Progenitor cell of endocrine pancreas (in vitro differentiated cells): Measurements from ENCODE around the gene MUC6. TPM values are rescaled to one million over a fixed set of nuclear protein-coding genes. Genes with fewer than 3 reads are reported as not detected.
A peak's percentile ranks its signal among the peaks of the same experiment; 100 is the strongest.

Experiments
- DNase-seq: peaks from one replicate; pipeline ENCODE4 v3.0.0; 2021; ENCODE audit warnings: low spot score; ENCODE audit not compliant: unreplicated experiment
- H3K27ac Mint-ChIP-seq: 2 replicates; pipeline ENCODE4 v1.8.0; 2021; ENCODE audit warnings: mild to moderate bottlenecking, moderate library complexity, mixed read lengths
- H3K27me3 Mint-ChIP-seq: 2 replicates; pipeline ENCODE4 v1.8.0; 2021; ENCODE audit warnings: mixed read lengths
- H3K36me3 Mint-ChIP-seq: 2 replicates; pipeline ENCODE4 v1.8.0; 2022; ENCODE audit warnings: mixed read lengths; ENCODE audit not compliant: insufficient read depth
- H3K4me1 Mint-ChIP-seq: 2 replicates; pipeline ENCODE4 v1.8.0; 2021; ENCODE audit warnings: low read depth, mixed read lengths
- H3K4me3 Mint-ChIP-seq: 2 replicates; pipeline ENCODE4 v1.8.0; 2021; ENCODE audit warnings: low read depth, mild to moderate bottlenecking, moderate library complexity, mixed read lengths
- H3K9me3 Mint-ChIP-seq: 2 replicates; pipeline ENCODE4 v1.8.0; 2021; ENCODE audit warnings: low read depth, mixed read lengths
- CTCF ChIP-seq: fragments of 200-600 bp; sonication (generic); IDR thresholded peaks from one replicate; pipeline ENCODE4 v1.5.0; 2021; ENCODE audit warnings: antibody characterized with exemption, mild to moderate bottlenecking; ENCODE audit not compliant: unreplicated experiment
- total RNA-seq: library from RNA; stranded (reverse); gene quantifications from 2 replicates; pipeline ENCODE4 v1.2.1, GENCODE V29; 2021

Gene MUC6
- total RNA-seq, 1 donor from 2014 or later: 1.6 TPM

DNA sequence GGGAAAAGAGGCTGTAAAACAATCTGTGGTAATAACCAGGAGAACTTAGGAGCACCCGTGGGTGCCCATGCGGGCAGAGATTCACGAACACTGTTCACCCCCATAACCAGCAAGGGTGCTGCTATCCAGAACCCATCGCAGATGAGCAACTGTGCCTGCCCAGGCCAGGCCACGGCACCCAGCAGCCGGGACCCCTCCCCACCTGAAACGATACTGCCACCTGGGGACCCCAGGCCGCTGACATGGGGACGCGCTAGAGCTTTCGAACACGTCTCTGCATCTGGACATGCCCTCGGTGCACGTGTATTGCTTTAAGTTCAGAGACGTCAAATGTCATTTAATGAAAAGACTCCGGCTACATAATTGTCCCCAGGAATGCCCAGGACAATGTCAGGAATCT lies 23.9 kb upstream of the MUC6 start:
- H3K9me3 Mint-ChIP-seq: peaks cover 14% of the 10 kb centered on the region
- H3K36me3 Mint-ChIP-seq: no peaks in the 10 kb centered on the region
- H3K4me1 Mint-ChIP-seq: peaks cover 1% of the 10 kb centered on the region
- H3K27ac Mint-ChIP-seq: no peak overlapping the region
- H3K4me3 Mint-ChIP-seq: no peak overlapping the region
- H3K27me3 Mint-ChIP-seq: peaks cover 32% of the 10 kb centered on the region
- DNase-seq: no peak
- TF ChIP-seq CTCF: no peak

DNA sequence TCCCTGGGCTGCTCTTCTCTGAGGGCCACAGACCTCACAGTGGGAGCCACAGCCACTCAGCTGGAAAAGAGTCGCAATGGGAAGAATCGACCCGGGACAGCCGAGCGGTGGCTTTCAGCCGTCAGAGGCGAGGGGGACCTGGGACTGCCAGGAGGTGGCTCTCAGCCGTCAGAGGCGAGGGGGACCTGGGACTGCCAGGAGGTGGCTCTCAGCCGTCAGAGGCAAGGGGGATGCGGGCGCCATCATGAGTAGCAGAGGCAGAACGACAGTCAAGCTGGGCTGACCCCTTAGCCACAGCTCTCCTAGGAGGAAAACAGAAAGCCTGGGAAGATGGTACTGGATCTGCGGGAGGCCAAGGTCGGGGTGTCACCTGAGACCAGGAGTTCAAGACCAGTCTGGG lies 23.2 kb upstream of the MUC6 start:
- H3K27ac Mint-ChIP-seq: no peak overlapping the region

DNA sequence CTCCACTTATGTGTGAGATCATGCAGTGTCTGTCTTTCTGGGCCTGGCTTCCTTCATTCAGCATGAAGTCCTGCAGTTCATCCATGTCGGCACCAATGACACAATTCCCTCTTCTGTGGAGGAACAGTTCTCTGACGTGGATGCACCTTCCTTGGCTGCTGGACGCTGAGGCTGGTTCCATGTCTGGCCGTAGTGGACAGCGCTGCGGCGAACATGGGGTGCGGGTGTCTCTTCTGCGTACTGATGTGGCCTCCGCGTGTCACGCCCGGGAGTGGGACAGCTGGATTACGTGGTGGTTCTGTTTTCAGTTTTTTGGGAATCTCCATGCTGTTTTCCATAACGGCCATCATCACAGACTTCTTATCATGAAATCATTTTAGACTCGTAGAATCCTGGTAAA lies 21.3 kb upstream of the MUC6 start:
- peaks cover 20% of the 10 kb centered on the region for H3K27me3 Mint-ChIP-seq
- no peak for DNase-seq
- H3K36me3 Mint-ChIP-seq: no peaks in the 10 kb centered on the region
- TF ChIP-seq CTCF: no peak
- no peak overlapping the region for H3K4me3 Mint-ChIP-seq
- no peak overlapping the region for H3K27ac Mint-ChIP-seq
- peaks cover 1% of the 10 kb centered on the region for H3K4me1 Mint-ChIP-seq
- peaks cover 12% of the 10 kb centered on the region for H3K9me3 Mint-ChIP-seq

More for the DNA sequence above, 23.2 kb upstream of the MUC6 start:
- H3K9me3 Mint-ChIP-seq: peaks cover 14% of the 10 kb centered on the region
- peak; percentile 8 for DNase-seq
- no peak for TF ChIP-seq CTCF
- H3K36me3 Mint-ChIP-seq: no peaks in the 10 kb centered on the region
- peaks cover 1% of the 10 kb centered on the region for H3K4me1 Mint-ChIP-seq
- H3K27me3 Mint-ChIP-seq: peaks cover 32% of the 10 kb centered on the region
- H3K4me3 Mint-ChIP-seq: no peak overlapping the region

DNA sequence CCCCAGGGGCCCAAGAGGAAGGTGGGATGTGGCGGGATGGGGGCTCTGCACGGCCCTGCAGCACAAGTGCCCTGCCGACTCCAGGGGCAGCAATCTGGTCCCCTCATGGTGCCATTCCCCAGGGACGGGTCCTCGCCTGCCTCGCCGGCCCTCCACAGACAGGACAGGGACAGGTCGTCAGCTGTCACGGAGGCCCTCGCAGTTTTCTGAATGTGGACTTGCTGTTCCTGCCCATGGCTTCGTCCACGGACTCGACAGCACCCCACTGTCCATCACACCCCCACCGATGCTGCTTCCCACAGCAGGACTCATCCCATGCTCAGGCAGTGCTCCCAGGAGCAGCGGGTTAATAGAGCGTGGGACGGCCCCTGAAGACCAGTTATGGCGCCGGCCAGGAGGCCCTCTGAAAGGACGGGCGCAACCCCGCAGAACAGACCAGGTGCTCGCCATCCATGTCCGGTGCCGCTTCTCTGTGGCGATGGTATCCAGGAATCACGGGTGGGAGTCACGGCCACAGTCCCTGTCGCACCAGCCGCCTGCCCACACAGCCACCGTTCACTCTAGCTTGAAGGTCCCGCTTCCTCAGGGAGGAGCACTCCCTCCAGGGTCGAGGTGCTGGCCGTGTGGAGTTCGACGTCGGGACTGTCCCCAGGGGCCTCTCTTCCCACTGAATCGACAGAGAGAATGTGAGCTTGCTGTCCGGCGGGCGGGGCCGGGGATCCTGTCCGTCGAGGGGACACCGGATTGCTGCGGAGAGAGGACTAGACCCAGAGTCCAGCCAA lies 19.7 kb upstream of the MUC6 start:
- peak; percentile 7 for DNase-seq
- Mint-ChIP-seq H3K27ac (no peak overlapping the region), H3K36me3 (no peaks in the 10 kb centered on the region), H3K9me3 (no peaks in the 10 kb centered on the region), H3K4me3 (no peak overlapping the region), H3K27me3 (peaks cover 12% of the 10 kb centered on the region), H3K4me1 (peaks cover 1% of the 10 kb centered on the region)
- TF ChIP-seq CTCF: no peak

- no peak overlapping the region for H3K4me3 Mint-ChIP-seq
- no peak for DNase-seq
- H3K4me1 Mint-ChIP-seq: no peaks in the 10 kb centered on the region
- H3K27me3 Mint-ChIP-seq: peaks cover 12% of the 10 kb centered on the region
- H3K27ac Mint-ChIP-seq: no peak overlapping the region
- no peaks in the 10 kb centered on the region for H3K9me3 Mint-ChIP-seq
- TF ChIP-seq CTCF: no peak
- H3K36me3 Mint-ChIP-seq: no peaks in the 10 kb centered on the region
Measured at GRCh38 chr11:1055109-1055703, 18.7 kb upstream of the MUC6 start.
